HG03135 (cell line): ENCODE data around the gene FAM83B.
"Not testable (repeated sequence)": the region's sequence is repeated elsewhere in the genome, so short reads cannot be mapped to it uniquely, and the experiment has no call there.

Experiments
- ATAC-seq: cut with Tn5 transposase; IDR thresholded peaks from one replicate; pipeline ENCODE4 v1.9.1; 2021; ENCODE audit warnings: mild to moderate bottlenecking, moderate library complexity; ENCODE audit not compliant: unreplicated experiment

The FAM83B gene

DNA sequence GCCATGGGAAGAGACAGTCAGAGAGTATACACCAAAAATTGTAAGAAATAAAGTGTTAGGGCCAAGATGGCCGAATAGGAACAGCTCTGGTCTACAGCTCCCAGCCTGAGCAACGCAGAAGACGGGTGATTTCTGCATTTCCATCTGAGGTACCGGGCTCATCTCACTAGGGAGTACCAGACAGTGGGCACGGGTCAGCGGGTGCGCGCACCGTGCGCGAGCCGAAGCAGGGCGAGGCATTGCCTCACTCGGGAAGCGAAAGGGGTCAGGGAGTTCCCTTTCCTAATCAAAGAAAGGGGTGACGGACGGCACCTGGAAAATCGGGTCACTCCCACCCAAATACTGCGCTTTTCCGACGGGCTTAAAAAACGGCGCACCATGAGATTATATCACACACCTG lies 114.8 kb downstream of the FAM83B start:
- ATAC-seq, result not testable (repeated sequence)

DNA sequence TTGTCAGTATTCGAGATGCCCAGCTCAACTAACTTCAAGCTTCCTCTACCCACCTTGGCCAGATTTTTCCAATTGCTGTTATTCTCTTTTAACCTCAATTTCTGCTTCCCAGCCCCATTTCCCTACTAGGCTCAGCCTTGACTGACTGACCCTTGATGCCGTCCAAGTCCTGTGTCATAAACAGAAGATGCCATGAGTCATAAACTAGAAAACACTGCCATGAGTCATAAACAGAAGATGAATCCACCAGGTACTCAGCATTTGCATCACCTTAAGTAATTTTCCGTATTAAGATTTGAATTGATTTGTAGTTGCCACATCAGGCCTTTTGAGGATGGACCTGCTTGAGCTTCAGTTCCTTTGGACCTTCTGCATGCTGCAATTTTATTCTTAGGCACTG lies 123.8 kb downstream of the FAM83B start:
- no peak for ATAC-seq

DNA sequence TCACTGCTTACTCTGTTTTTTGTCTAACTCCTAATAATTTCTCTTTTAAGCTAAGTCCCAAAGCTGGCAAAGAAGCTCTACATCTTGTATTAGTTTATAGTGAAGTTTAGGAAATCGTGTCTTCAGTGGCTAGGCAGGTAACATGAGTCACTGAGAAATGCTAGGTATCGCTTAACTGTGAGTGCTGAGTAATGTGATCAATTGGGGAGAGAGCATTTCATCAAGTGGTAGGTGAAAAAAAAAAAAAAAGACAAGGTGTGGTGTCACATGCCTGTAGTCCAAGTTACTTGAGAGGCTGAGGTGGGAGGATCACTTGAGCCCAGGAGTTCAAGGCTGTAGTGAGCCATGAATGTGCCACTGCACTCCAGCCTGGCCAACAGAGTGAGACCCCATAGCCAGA lies 125.3 kb downstream of the FAM83B start:
- no peak for ATAC-seq

DNA sequence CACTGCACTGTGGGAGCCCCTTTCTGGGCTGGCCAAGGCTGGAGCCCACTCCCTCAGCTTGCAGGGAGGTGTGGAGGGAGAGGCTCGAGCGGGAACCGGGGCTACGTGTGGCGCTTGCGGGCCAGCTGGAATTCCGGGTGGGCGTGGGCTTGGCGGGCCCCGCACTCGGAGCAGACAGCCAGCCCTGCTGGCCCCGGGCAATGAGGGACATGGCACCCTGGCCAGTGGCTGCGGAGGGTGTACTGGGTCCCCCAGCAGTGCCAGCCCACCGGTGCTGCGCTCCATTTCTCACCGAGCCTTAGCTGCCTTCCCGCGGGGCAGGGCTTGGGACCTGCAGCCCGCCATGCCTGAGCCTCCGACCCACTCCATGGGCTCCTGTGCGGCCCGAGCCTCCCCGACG lies 132.6 kb downstream of the FAM83B start:
- not testable (repeated sequence) for ATAC-seq

DNA sequence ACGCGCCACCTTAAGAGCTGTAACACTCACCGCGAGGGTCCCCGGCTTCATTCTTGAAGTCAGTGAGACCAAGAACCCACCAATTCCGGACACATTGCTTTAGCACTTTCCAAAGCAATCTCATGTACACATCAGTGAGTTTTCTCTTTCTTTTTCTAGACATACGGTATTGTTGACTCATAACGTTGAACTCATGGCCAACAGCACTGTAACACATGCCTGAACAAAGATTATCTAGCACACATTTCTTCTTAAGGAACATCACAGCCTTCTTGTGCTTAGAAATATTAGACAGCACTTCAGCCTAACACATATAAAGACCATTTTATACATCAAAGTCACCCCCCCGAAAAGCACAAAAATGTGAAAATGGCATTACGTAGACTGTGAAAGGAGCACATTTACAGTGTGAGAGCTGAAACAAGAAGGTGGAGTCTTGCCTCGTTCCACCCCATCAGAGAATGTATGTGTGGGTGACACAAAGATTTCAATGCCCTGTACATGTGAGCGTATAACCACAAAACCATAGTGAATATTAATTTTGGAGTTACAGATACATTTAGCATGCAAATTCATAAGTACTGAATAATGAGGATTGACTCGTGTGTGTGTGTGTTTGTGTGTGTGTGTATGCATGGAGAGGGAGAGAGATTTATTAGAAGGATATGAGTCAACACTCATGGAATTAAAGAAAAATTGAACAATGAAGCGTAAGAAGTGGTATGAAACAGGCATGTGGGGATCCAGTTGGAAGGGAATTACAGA lies 134.1 kb downstream of the FAM83B start:
- no peak for ATAC-seq

DNA sequence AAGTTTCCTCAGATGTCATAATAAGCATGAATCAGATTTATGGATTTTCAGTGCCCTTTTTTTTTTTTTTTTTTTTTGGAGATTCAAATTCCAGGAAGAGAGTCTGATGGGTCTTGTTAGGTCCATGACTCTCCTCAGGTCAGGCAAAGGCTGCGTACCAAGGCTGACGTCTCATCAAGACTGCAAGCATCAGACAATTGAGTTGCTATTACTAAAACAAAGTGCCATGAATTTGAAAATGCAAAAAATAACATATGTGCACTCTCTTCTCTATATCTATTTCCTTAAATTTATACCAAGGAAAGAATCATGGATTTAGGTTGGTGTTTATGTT lies 134.7 kb downstream of the FAM83B start:
- no peak for ATAC-seq

DNA sequence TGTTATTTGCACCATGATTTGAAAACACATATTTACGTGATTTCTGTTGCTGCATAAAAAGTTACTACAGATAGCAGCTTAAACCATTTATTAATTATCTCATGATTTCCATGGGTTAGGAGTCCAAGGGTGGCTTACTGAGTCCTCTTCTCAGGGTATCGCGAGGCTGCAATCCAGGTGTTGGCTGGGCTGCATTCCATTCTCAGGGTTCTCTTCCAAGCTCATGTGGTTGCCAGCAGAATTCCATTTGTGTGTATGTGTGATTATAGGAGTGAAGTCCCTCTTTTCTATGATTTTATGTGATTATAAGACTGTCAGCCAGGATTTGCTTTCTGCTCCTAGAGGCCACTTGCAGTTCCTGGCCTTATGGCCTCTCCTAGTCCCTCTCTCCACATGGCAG lies 135.1 kb downstream of the FAM83B start:
- ATAC-seq, result no peak

DNA sequence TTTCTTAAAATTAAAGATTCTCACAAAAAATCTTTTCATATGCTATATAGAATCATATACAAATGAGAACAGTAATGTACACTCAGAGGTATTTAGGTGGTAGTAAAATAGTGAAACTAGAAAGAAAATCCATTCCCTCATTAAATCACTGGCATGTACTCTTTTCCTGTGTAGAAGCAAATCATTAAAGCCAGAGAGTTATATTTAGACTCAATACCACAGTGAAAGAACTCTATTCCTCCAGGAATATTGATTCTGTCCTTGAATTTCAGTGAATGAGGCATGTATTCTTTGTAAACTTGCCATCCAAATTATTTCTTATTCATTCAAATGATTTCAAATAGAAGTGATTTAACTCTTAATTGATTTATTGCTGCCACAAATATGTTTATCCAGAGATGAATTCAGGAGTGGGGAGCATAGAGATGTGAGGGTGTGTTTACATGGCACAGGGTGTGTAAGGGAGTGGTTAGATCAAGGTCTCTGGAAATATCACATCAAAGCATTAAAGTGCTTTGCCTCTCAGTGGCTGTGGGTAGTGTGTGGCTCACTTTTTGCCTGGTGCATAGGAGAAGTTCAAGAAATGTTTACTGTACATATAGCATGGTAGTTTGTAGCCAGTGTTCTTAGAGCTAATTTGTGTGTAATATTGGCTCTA lies 141.2 kb downstream of the FAM83B start:
- ATAC-seq, result no peak

DNA sequence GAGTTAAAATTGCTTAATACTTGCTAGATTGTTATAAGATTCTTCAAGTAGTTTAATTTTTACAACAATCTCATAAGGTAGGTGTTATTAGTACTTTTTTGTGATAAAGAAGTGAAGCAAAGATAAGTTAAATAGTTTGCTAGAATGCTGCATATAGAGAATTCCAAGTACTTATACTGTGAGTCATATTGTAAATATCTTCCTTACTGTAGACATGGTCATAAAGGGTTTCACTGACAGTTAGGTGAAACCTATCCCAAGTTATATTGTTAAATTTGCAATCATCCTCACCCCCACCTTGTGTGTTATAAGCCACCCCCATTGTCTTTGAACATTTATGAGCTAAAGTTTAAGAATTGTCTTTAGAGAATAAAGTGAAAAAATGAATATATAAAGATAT lies 142.0 kb downstream of the FAM83B start:
- ATAC-seq, result no peak

DNA sequence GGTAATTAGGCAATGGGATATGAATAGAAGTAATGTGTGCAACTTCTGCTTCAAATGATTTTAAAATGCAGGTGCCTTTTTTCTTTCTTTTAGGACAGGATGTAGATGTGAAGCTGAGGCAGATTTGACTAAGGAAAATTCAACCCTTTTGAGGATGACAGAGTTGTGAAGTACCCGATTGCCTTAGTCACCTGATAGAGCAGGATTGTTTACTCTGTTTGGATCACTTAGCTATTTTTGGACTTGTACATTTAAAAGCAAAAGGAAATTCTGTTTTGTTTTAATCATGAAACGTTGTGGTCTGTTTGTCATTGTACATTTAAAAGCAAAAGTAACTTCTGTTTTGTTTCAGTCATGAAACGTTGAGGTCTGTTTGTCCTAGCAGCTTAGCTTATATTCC lies 143.4 kb downstream of the FAM83B start:
- no peak for ATAC-seq
